Measurements from ENCODE around the gene KLHDC2.
"Not testable (repeated sequence)": the region's sequence is repeated elsewhere in the genome, so short reads cannot be mapped to it uniquely, and the experiment has no call there.

The KLHDC2 gene, protein sequence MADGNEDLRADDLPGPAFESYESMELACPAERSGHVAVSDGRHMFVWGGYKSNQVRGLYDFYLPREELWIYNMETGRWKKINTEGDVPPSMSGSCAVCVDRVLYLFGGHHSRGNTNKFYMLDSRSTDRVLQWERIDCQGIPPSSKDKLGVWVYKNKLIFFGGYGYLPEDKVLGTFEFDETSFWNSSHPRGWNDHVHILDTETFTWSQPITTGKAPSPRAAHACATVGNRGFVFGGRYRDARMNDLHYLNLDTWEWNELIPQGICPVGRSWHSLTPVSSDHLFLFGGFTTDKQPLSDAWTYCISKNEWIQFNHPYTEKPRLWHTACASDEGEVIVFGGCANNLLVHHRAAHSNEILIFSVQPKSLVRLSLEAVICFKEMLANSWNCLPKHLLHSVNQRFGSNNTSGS

DNA sequence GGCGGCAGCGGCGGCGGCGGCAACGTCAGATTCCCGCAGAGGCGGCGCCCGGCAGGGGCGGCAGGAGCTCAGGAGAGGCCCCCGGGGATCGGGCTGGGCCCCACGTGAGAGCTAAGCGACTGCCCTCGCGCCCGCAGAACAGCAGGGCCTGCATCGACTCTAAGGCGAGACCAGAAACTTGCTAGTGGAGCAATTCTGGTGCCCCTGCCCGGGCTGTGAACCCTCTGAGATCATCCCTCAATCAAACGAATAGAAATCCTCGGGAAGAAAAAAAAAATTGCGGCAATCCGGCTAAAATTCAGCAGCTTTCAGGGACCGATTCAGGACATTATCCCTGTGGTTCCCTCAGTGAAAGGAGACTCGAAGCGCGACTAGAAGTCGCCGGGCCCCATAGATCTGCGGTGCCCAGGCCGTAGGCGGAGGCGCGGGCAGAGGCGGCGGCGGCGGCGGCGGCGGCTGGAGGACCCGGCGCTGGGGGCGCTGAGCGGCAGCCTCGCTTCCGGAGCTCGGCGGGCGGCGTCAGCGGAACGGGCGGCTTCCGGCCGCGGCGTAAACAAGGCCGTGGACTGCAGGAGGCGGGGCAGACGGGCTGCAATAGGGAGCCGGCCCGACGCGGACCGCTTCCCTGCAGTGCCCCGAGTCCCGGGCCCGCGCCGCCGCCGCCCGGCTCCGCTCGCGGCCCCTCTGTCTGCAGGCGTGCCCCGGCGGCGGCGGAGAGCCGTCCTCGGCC lies at the start of gene KLHDC2:
TSS of gene KLHDC2 (plus strand) at position 583 of the 730 bp plus-strand sequence. CDS start 316 bp downstream, outside the sequence.
- TF ChIP-seq, protein P1, sequence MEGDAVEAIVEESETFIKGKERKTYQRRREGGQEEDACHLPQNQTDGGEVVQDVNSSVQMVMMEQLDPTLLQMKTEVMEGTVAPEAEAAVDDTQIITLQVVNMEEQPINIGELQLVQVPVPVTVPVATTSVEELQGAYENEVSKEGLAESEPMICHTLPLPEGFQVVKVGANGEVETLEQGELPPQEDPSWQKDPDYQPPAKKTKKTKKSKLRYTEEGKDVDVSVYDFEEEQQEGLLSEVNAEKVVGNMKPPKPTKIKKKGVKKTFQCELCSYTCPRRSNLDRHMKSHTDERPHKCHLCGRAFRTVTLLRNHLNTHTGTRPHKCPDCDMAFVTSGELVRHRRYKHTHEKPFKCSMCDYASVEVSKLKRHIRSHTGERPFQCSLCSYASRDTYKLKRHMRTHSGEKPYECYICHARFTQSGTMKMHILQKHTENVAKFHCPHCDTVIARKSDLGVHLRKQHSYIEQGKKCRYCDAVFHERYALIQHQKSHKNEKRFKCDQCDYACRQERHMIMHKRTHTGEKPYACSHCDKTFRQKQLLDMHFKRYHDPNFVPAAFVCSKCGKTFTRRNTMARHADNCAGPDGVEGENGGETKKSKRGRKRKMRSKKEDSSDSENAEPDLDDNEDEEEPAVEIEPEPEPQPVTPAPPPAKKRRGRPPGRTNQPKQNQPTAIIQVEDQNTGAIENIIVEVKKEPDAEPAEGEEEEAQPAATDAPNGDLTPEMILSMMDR (conservative IDR thresholded peaks at IDR 0.05; ENCODE audit: low read depth, low read length), result no peak
- H4K20me1 ChIP-seq (ENCODE audit: insufficient read depth), result no peaks in the 10 kb centered on the region
- peak within 1 kb of the TSS; percentile 95 for H3K9ac ChIP-seq
- peaks cover 12% of the 10 kb centered on the region; the same call in 1 of the 2 replicates for H3K79me2 ChIP-seq (ENCODE audit: insufficient read depth, low read depth)
- no peak within 1 kb of the TSS for H3K4me3 ChIP-seq (IDR thresholded peaks at IDR 0.05; ENCODE audit: insufficient read depth, low read depth, low read length)
- H3K27me3 ChIP-seq (ENCODE audit: insufficient read depth, low read depth), result no peaks in the 10 kb centered on the region
- H3K27ac ChIP-seq, result peak within 1 kb of the TSS; percentile 95
- H3K4me1 ChIP-seq (ENCODE audit: low read depth, poor library complexity, severe bottlenecking), result peaks cover 31% of the 10 kb centered on the region
- H2AFZ ChIP-seq (ENCODE audit: low read depth), result peak within 1 kb of the TSS; percentile 78
- H3K36me3 ChIP-seq (ENCODE audit: insufficient read depth), result no peaks in the 10 kb centered on the region
- H3K4me2 ChIP-seq, result peak within 1 kb of the TSS; percentile 86

DNA sequence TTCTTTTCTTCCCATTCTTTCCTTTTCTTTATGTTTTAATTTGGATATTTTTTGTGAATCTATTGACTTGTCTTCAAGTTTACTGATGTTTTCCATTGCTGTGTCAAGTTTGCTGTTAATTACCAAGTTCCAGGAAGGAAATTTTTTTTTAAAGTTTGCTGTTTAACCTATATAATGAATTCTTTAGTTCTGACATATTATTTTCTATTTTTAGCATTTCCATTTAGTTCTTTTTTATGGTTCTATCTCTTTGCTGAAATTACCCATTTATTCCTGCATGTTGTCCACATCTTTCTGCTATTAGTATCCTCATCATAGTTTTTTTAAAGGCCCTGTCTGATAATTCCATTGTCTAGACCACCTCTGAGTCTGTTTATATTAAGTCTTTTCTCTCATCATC lies 47.2 kb upstream of the KLHDC2 start:
- H3K4me1 ChIP-seq (ENCODE audit: low read depth, poor library complexity, severe bottlenecking), result no peaks in the 10 kb centered on the region
- no peak overlapping the region for H3K4me3 ChIP-seq (IDR thresholded peaks at IDR 0.05; ENCODE audit: insufficient read depth, low read depth, low read length)
- no peaks in the 10 kb centered on the region for H3K36me3 ChIP-seq (ENCODE audit: insufficient read depth)
- no peaks in the 10 kb centered on the region for H3K79me2 ChIP-seq (ENCODE audit: insufficient read depth, low read depth)
- no peaks in the 10 kb centered on the region for H3K27me3 ChIP-seq (ENCODE audit: insufficient read depth, low read depth)
- TF ChIP-seq, protein P1 (conservative IDR thresholded peaks at IDR 0.05; ENCODE audit: low read depth, low read length), result no peak
- H4K20me1 ChIP-seq (ENCODE audit: insufficient read depth), result no peaks in the 10 kb centered on the region
- no peak overlapping the region for H3K4me2 ChIP-seq
- no peak overlapping the region for H2AFZ ChIP-seq (ENCODE audit: low read depth)
- H3K27ac ChIP-seq, result no peak overlapping the region
- H3K9ac ChIP-seq, result no peak overlapping the region

DNA sequence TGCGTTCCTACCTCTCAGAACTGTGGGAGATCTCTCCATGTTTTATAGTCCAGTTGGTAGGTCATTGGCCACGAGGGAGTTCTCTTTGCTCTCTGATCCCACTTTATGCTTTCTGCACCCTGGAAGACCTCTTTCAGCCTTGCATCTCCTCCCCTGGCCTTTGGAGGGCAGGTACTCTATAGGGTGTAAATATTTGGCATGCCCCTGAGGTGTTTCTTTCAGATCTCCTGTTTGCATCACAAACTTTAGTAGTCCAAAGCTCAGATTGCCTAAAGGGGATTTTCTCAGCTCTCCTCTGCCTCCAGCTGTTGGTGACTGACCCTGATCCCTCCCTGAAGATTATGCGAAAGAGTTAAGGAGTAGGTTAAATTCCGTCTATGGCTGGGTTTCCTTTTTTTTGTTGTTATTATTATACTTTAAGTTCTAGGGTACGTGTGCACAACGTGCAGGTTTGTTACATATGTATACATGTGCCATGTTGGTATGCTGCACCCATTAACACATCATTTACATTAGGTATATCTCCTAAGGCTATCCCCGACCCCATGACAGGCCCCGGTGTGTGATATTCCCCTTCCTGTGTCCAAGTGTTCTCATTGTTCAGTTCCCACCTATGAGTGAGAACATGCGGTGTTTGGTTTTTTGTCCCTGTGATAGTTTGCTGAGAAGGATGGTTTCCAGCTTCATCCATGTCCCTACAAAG lies 46.1 kb upstream of the KLHDC2 start:
- not testable (repeated sequence) for H3K9ac ChIP-seq; H3K36me3 ChIP-seq (ENCODE audit: insufficient read depth); H3K79me2 ChIP-seq (ENCODE audit: insufficient read depth, low read depth); H4K20me1 ChIP-seq (ENCODE audit: insufficient read depth); H2AFZ ChIP-seq (ENCODE audit: low read depth); H3K4me1 ChIP-seq (ENCODE audit: low read depth, poor library complexity, severe bottlenecking); H3K4me2 ChIP-seq; H3K27me3 ChIP-seq (ENCODE audit: insufficient read depth, low read depth); H3K4me3 ChIP-seq (IDR thresholded peaks at IDR 0.05; ENCODE audit: insufficient read depth, low read depth, low read length); H3K27ac ChIP-seq

DNA sequence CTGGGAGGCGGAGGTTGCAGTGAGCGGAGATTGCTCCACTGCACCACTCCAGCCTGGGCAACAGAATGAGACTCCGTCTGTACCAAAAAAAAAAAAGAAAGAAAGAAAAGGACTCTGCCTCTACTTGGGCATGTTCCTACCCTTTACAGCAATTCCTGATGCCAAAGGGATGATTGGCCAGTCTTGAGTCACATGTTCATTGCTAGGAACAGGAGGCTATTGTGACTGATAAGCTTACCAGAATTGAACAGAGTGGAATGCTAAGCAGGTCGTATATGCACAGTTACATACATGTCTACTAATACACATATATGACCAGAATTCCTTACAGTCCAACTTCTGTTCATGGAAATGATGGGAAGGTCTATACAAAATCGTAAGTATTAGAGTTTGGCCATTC lies 40.8 kb upstream of the KLHDC2 start:
- H3K79me2 ChIP-seq (ENCODE audit: insufficient read depth, low read depth), result no peaks in the 10 kb centered on the region
- H2AFZ ChIP-seq (ENCODE audit: low read depth), result no peak overlapping the region
- no peaks in the 10 kb centered on the region for H4K20me1 ChIP-seq (ENCODE audit: insufficient read depth)
- no peaks in the 10 kb centered on the region for H3K4me1 ChIP-seq (ENCODE audit: low read depth, poor library complexity, severe bottlenecking)
- TF ChIP-seq, protein P1 (conservative IDR thresholded peaks at IDR 0.05; ENCODE audit: low read depth, low read length), result no peak
- no peak overlapping the region for H3K4me2 ChIP-seq
- no peak overlapping the region for H3K27ac ChIP-seq
- H3K4me3 ChIP-seq (IDR thresholded peaks at IDR 0.05; ENCODE audit: insufficient read depth, low read depth, low read length), result no peak overlapping the region
- H3K27me3 ChIP-seq (ENCODE audit: insufficient read depth, low read depth), result no peaks in the 10 kb centered on the region
- H3K36me3 ChIP-seq (ENCODE audit: insufficient read depth), result no peaks in the 10 kb centered on the region
- no peak overlapping the region for H3K9ac ChIP-seq
